ENCODE data around the gene ZSWIM4.

ZSWIM4 gene

GRCh38 chr19:13794757-13795589 lies at the start of gene ZSWIM4:
Gene ZSWIM4, plus strand, starts transcription at chr19:13795443. Its CDS starts 206 bp downstream, at chr19:13795649.
- DNase-seq = peak; percentile 97

- DNase-seq = no peak
Measured at GRCh38 chr19:13747098-13747453, 48.2 kb upstream of the ZSWIM4 start.

GRCh38 chr19:13748169-13748828 lies 46.9 kb upstream of the ZSWIM4 start:
- DNase-seq = peak; percentile 23

DNA sequence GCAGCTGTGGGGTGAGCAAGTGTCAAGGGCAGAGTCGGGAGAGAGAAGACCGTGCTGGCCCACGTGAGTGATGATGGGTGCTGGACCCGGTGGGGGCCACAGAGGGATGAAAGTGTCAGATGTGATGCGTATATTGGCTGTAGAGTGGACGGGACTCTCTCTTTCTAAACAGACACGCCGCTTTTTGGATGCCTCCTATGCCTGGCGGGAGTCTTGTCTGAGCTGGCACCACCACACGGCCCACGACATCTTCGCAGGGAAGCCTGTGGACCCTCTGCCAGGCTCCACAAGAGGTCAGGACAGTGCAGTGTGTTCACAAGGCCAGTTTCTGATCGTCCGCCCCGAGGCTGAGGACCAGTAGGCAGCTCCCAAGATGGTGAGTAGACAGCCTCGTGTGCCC lies 43.8 kb upstream of the ZSWIM4 start:
- no peak for DNase-seq

DNA sequence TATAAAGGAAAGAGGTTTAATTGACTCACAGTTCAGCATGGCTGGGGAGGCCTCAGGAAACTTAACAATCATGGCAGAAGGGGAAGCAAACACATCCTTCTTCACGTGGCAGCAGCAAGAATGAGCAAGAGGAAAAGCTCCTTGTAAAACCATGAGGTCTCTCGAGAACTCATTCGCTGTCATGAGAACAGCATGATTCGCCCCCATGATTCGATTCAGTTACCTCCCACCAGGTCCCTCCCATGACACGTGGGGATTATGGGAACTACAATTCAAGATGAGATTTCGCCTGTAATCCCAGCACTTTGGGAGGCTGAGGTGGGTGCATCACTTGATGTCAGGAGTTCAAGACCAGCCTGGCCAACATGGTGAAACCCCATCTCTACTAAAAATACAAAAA lies 41.6 kb upstream of the ZSWIM4 start:
- DNase-seq = peak; percentile 35

DNA sequence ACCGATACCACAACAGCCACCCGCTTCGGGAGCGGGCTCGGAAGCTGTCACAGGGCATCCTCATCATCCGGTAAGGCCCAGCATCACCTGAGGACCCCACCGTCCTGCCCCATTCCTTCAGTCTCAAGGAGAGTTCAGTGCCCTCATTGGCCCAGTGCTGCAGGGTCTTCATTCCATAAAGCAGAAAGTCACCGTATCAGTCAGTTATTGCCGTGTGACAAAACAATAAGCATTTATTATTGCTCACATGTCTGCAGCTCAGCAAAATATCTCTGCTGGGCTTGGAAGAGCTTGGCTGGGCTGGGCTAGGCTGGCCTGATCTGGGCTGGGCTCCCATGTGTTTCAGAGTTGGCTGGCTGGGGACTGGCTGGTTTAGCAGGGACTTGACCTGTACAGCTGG lies 39.0 kb upstream of the ZSWIM4 start:
- no peak for DNase-seq

DNA sequence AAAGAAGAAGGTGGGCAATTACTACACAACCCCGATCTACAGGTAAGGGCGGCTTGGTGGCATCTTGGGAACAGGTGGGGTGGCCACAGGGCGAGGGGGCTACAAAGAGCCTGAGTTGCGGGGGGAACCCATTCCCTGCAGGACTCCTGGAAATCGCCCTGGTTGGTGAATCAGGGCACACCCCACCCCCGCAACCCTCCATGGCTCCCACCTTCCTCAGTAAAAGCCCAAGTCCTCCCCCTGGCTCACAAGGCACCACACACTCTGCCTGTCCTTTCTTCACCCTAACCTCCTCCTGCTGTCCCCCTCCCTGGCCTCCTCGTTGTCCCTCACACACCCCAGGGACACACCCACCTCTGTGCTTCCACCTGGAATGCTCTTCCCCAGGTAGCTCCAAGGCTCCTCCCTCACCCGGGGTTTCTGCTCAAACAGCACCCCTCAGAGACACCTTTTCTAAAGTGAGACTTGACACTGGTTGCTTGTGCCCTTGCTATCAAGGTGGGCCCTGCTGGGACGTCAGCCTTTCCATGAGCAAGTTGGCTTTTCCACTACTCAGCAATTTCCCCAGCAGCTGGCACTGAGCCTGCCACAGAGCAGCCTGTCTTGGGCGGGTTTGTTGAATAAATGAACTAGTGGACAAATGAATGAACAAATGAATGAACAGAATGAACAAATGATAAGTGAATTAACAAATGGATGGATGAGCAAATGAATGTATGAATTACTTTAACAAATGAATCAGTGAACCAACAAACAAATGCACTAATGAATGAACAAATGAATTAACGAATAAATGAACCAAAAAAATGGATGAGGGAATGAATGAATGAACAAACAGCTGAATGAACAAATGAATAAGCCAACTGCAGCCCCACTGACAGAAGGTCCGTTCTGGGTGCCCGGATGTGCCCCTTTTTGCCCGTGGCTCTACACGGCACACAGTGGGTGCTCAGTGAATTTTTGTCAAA lies 37.2 kb upstream of the ZSWIM4 start:
- DNase-seq = no peak

DNA sequence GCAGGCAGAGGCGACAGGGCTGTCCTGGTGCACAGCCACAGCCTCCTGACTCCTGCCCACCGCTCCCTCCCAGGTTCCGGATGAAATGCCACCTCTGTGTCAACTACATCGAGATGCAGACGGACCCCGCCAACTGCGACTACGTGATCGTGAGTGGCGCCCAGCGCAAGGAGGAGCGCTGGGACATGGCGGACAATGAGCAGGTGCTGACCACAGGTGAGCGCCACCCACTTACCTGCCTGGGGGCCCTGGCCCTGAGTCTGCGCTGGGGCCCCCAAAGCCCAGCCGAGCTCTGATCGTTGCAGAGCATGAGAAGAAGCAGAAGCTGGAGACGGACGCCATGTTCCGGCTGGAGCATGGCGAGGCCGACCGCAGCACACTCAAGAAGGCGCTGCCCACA lies 36.4 kb upstream of the ZSWIM4 start:
- no peak for DNase-seq

- DNase-seq = no peak
Measured at GRCh38 chr19:13761423-13761822, 33.8 kb upstream of the ZSWIM4 start.

DNA sequence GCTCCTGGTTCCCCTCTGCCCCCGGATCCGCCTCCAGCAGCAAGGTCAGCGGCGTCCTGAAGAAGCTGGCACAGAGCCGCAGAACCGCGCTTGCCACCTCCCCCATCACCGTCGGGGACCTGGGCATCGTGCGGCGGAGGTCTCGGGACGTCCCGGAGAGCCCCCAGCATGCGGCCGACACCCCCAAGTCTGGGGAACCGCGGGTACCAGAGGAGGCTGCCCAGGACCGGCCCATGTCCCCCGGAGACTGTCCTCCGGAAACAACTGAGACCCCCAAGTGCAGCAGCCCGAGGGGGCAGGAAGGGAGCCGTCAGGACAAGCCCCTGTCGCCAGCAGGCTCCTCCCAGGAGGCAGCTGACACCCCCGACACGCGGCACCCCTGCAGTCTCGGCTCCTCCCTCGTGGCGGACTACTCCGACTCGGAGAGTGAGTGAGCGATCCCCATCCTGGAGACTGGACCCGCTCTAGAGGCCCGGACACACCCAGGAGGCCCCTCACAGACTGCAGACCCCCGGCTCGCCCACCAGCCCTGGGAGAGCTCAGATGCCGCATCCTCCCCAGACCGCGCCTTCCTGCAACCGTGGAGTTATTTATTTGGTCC lies 32.5 kb upstream of the ZSWIM4 start:
- no peak for DNase-seq

DNA sequence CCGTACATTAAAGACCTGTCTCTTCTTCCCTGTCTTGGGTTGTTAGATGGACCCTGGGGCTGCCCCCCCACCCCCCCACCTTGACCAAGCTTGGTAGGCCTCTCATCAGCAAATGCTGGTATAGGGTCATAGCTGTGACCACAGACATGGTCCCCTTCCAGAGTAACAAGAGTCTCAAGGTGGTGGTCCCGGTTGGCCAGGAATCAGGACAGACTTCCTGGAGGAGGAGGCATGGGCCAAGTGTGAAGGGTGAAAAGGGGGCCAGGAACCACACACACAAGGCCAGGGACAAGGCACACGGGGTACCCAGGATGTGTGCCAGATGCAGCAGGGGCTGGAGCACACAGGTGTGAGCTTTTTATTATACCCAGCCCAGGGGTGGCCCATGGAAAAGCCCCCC lies 32.0 kb upstream of the ZSWIM4 start:
- DNase-seq = no peak

DNA sequence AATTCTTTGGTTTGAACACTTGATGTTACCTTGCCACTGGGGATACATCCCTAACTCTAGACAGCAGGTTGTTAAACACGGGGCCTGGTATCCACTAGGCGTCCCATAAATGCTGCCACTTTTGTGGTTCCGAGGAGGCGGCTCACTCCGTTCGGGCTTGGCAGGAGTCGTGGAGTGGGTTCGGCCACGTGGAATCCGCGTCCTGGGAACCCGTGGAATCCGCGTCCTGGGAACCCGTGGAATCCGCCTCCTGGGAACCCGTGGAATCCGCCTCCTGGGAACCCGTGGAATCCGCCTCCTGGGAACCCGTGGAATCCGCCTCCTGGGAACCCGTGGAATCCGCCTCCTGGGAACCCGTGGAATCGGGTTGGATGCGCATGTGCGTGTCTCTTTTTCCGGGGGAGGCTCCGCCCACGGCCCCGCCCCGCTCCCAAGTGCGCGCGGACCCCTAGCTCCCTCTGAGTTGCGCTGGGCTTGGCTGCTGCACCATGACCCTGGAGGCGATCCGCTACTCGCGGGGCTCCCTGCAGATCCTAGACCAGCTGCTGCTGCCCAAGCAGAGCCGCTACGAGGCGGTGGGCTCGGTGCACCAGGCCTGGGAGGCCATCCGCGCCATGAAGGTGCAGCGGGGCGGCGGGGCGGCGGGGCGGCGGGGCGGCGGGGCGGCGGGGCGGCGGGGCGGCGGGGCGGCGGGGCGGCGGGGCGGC lies 31.0 kb upstream of the ZSWIM4 start, which contains the start of gene MRI1:
TSS of gene MRI1 (plus strand) at position 422 of the 707 bp plus-strand sequence. CDS start at position 489, 67 bp downstream.
- peak; percentile 54 for DNase-seq

- peak; percentile 40 for DNase-seq
Measured at GRCh38 chr19:13764821-13765394, 30.3 kb upstream of the ZSWIM4 start.

GRCh38 chr19:13765395-13766094 lies 29.7 kb upstream of the ZSWIM4 start:
- DNase-seq = no peak

DNA sequence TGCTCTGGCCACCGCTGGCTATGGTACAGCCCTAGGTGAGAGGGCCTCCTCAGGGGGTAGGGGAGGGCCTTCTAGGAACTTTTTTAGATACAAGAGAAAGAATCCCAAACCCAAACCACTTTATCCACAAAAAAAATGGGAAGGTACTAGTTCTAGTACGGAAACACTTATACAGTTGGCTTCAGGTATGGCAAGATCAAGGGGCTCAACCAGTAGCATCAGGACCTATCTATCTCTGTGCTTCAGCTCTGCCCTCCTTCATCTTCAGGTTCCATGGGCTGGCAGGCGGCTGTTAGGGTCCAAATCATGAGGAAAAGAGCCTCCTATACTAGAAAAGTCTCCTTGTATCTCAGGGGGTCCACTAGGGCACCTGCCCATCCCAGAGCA lies 29.2 kb upstream of the ZSWIM4 start:
- DNase-seq = no peak

- no peak for DNase-seq
Measured at GRCh38 chr19:13768510-13768909, 26.7 kb upstream of the ZSWIM4 start.

DNA sequence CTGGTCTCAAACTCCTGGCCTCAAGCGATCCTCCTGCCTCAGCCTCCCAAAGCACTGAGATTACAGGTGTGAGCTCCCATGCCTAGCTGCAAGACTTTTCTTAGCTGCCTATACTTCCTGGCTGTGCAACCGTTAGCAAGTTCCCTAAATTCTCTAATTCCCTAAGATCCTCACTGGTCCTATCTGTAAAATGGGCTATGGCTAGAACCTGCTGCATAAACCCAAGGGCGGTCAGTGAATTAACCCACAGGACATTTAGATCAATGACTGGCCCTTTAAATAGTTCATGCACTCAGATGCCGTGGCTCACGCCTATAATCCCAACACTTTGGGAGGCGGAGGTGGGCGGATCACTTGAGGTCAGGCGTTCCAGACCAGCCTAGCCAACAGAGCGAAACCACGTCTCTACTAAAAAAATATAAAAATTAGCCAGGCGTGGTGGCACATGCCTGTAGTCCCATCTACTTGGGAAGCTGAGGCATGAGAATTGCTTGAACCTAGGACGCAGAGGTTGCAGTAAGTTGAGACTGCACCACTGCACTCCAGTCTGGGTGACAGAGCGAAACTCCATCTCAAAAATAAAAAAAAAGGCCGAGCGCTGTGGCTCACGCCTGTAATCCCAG lies 25.1 kb upstream of the ZSWIM4 start:
- no peak for DNase-seq

DNA sequence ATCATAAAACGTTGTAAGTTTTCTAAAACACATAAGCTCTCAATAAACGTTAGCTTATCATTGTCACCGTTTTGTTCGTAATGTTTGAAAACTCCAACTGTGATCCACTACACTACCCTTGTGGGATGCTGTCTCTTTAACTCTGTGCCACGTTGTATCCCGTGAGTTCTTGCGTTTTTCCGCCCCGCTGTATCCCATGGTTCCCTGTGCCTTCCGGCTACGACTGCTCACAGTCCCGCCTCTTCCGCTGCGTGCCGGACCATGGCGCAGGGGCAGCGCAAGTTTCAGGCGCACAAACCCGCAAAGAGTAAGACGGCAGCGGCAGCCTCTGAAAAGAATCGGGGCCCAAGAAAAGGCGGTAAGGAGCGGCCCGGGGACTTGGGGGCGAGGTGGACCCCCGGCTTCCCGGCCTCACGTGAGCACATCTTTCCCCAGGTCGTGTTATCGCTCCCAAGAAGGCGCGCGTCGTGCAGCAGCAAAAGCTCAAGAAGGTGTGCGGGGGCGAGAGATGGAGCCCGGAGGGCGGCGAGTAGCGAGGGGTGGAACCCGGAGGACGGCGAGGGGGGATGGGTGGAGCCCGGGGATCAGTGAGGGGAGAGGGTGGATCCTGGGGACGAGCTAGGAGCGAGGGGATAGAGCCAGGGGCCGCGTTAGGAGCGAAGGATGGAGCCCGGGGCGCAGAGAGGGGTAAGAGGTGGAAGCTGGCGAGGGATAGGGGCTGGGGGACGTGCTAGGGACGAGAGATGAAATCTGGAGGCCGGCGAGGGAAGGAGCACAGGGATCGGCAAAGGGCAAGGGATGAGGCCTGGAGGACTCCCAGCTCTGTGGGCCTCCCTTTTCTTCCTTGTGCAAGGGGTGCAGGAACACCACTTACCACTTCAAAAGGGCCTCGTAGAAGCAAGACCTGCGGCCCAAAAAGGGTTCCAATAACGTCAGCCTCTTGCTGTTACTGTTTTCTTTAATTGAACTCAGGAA lies 20.7 kb upstream of the ZSWIM4 start, which contains the start of gene C19orf53:
TSS of gene C19orf53 (plus strand) at position 240 of the 975 bp plus-strand sequence. CDS start at position 262, 22 bp downstream.
- peak; percentile 87 for DNase-seq

DNA sequence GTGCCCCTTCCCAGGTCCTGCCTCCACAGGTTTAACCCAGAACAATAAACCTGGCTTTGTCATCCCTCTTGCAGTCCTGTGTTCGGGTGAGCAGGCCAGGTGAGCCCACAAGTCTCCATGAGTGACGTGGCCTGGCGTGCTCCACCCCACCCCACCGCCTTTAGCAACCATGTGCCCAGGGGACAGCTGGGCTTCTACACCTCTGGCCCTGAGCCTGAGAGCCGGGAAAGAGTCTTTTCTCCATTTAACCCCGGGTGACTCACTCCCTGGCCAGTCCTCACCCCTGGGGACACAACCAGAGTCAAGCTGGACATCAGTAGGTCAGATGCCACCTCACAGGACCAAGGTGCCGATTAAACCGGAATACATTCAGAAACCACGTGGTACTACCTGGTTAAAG lies 16.8 kb upstream of the ZSWIM4 start:
- DNase-seq = no peak

All from stimulated activated CD4-positive, alpha-beta T cell treated with anti-CD3 and anti-CD28 coated beads, Interleukin-1b, Interleukin-23, amount 100 ng/mL, for 48 hours (primary cell).